Liver (tissue), 9 donors: ENCODE data around the gene NKAPD1. TPM values are rescaled to one million over a fixed set of nuclear protein-coding genes. Genes with fewer than 3 reads are reported as not detected.

Experiments
- DNase-seq: peaks from one replicate; pipeline ENCODE4 v3.0.0-alpha.2; 2017; ENCODE audit warnings: low spot score
- H3K27ac ChIP-seq, 2 donors: one replicate each; pipeline ENCODE4 v1.7.0; 2013; ENCODE audit warnings: inconsistent platforms in 2 of 2, low read length in 2 of 2, control low read depth in 1 of 2, low read depth in 1 of 2, mild to moderate bottlenecking in 1 of 2
- H3K27me3 ChIP-seq, 4 donors: one replicate each; pipeline versions ENCODE4 v1.6.1 to v1.7.0; 2013; ENCODE audit warnings: low read length in 3 of 4, inconsistent platforms in 1 of 4, mild to moderate bottlenecking in 1 of 4, moderate library complexity in 1 of 4; ENCODE audit not compliant: control insufficient read depth in 4 of 4, insufficient read depth in 4 of 4
- H3K36me3 ChIP-seq, 4 donors: one replicate each; pipeline versions ENCODE4 v1.6.1 to v1.7.0; 2013; ENCODE audit warnings: low read length in 3 of 4, mild to moderate bottlenecking in 3 of 4, low read depth in 1 of 4, moderate library complexity in 1 of 4; ENCODE audit not compliant: control insufficient read depth in 4 of 4, insufficient read depth in 3 of 4
- H3K4me1 ChIP-seq, 4 donors: one replicate each; pipeline versions ENCODE4 v1.6.1 to v1.7.0; 2013; ENCODE audit warnings: low read length in 3 of 4, mild to moderate bottlenecking in 3 of 4, moderate library complexity in 1 of 4; ENCODE audit not compliant: control insufficient read depth in 4 of 4, insufficient read depth in 4 of 4
- H3K4me3 ChIP-seq, 3 donors: one replicate each; pipeline versions ENCODE4 v1.6.1 to v1.7.0; 2013; ENCODE audit warnings: low read length in 3 of 3, control low read depth in 1 of 3, low read depth in 1 of 3, mild to moderate bottlenecking in 1 of 3
- H3K9ac ChIP-seq, 2 donors: one replicate each; pipeline ENCODE4 v1.7.0; 2013; ENCODE audit warnings: low read length in 2 of 2, mild to moderate bottlenecking in 2 of 2, moderate library complexity in 2 of 2, control low read depth in 1 of 2, low read depth in 1 of 2
- H3K9me3 ChIP-seq, 4 donors: one replicate each; pipeline versions ENCODE4 v1.6.1 to v1.7.0; 2013; ENCODE audit warnings: low read length in 3 of 4; ENCODE audit not compliant: control insufficient read depth in 4 of 4
- EGR1 ChIP-seq, 2 donors: IDR thresholded peaks; 2 replicates each; pipeline ENCODE4 v1.6.1; 2016 to 2018; ENCODE audit warnings: antibody characterized with exemption in 2 of 2, low read depth in 2 of 2
- FOXA1 ChIP-seq: IDR thresholded peaks from 2 replicates; pipeline ENCODE4 v1.6.1; 2016; ENCODE audit warnings: antibody characterized with exemption
- GABPA ChIP-seq, 2 donors: IDR thresholded peaks in 1 of 2; conservative IDR thresholded peaks in 1 of 2; 2 replicates each; pipeline ENCODE4 v1.6.1; 2016; ENCODE audit warnings: antibody characterized with exemption in 2 of 2, mild to moderate bottlenecking in 1 of 2, moderate library complexity in 1 of 2
- HNF4A ChIP-seq, 2 donors: conservative IDR thresholded peaks; 2 replicates each; pipeline ENCODE4 v1.6.1; 2016; ENCODE audit warnings: antibody characterized with exemption in 2 of 2, mild to moderate bottlenecking in 2 of 2
- HNF4G ChIP-seq: IDR thresholded peaks from 2 replicates; pipeline ENCODE4 v1.6.1; 2016; ENCODE audit warnings: antibody characterized with exemption
- JUND ChIP-seq, 2 donors: IDR thresholded peaks; 2 replicates each; pipeline ENCODE4 v1.6.1; 2016; ENCODE audit warnings: antibody characterized with exemption in 2 of 2
- NR2F2 ChIP-seq: IDR thresholded peaks from 2 replicates; pipeline ENCODE4 v1.6.1; 2016; ENCODE audit warnings: antibody characterized with exemption
- RAD21 ChIP-seq, 2 donors: IDR thresholded peaks; 2 replicates each; pipeline ENCODE4 v1.6.1; 2016; ENCODE audit warnings: antibody characterized with exemption in 2 of 2, mild to moderate bottlenecking in 2 of 2
- RXRA ChIP-seq, 2 donors: IDR thresholded peaks; 2 replicates each; pipeline ENCODE4 v1.6.1; 2017 to 2018; ENCODE audit warnings: antibody characterized with exemption in 2 of 2, mild to moderate bottlenecking in 1 of 2
- SP1 ChIP-seq: IDR thresholded peaks from 2 replicates; pipeline ENCODE4 v1.6.1; 2018; ENCODE audit warnings: antibody characterized with exemption, mild to moderate bottlenecking
- TAF1 ChIP-seq: conservative IDR thresholded peaks from 2 replicates; pipeline ENCODE4 v1.6.1; 2016; ENCODE audit warnings: antibody characterized with exemption, mild to moderate bottlenecking
- YY1 ChIP-seq: IDR thresholded peaks from 2 replicates; pipeline ENCODE4 v1.6.1; 2016; ENCODE audit warnings: antibody characterized with exemption, mild to moderate bottlenecking
- WGBS: extraction: QIAGEN DNeasy Blood & Tissue Kit; methylation state at CpG from one replicate; pipeline ENCODE4 v1.1.7; 2013; 5-methylcytosine and 5-hydroxymethylcytosine counted together
- polyA plus RNA-seq, 2 donors: library from polyadenylated mRNA; stranded (reverse) in 1 of 2; unstranded in 1 of 2; fragments of 200-250 nt in 1 of 2; fragments of >200 nt in 1 of 2; fragmentation: Nextera tagmentation in 1 of 2; extraction: Ambion mirVana in 1 of 2; gene quantifications; one replicate each; pipeline versions ENCODE4 v1.2.1 to v1.2.3, GENCODE V29; 2013 to 2015
- total RNA-seq, 2 donors: library from RNA; depleted of rRNA; stranded (reverse); fragments of >200 nt; gene quantifications; one replicate each; pipeline ENCODE4 v1.2.3, GENCODE V29; 2014
- TF ChIP-seq, protein P1 (sequence below): IDR thresholded peaks from 2 replicates; pipeline ENCODE4 v1.6.1; 2016; ENCODE audit warnings: antibody characterized with exemption, mild to moderate bottlenecking
- TF ChIP-seq, protein P2 (sequence below): IDR thresholded peaks from 2 replicates; pipeline ENCODE4 v1.6.1; 2016; ENCODE audit warnings: antibody characterized with exemption
- TF ChIP-seq, protein P3 (sequence below): fragments of 150-350 bp; IDR thresholded peaks from 2 replicates; pipeline ENCODE4 v1.5.1; 2017; ENCODE audit warnings: improper control_type of control experiment, low read depth, low read length; ENCODE audit not compliant: missing input control
- TF ChIP-seq, protein P4 (sequence below): IDR thresholded peaks from 2 replicates; pipeline ENCODE4 v1.6.1; 2016; ENCODE audit warnings: antibody characterized with exemption
- donor health status: healthy.
- donor health status: healthy.
- donor health status: healthy.
- donor health status: healthy.
- donor health status: healthy.

The NKAPD1 gene
- total and polyA plus RNA-seq, 4 donors: 5.3 to 11.2 (median 7.4) TPM

DNA sequence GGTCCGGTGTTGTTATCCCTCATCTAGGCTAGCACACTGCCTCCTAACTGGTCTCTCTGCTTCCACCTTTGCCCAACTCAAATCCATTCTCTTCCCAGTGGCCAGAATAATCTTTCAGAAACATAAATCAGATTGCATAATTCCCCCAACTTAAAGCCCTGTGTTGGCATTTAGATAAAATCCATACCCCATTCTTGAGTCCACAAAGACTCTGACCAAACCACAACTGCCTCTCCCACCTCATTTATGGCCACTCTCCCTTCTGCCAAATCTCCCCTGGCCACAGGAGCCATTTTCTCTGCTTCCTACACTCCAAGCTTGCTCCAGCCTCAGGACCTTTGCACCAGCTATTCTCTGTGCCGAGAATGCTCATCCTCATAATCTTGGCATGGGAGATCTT, 53.0 kb downstream of the NKAPD1 start:
- Histone ChIP-seq H3K4me3 (no peak overlapping the region), H3K27ac (no peak overlapping the region), H3K9ac (no peak overlapping the region), H3K9me3 (no peaks in the 10 kb centered on the region), H3K27me3 (no peaks in the 10 kb centered on the region), H3K36me3 (no peaks in the 10 kb centered on the region), H3K4me1 (peaks cover 0 to 2% (median 0%) of the 10 kb centered on the region in 4 donors)
- TF ChIP-seq TAF1 (no peak), JUND (IDR thresholded peaks at IDR 0.05) (no peak), NR2F2 (no peak), EGR1 (IDR thresholded peaks at IDR 0.05; ENCODE audit: low read depth in 2 of 2) (no peak), FOXA1 (no peak), HNF4G (no peak), RXRA (IDR thresholded peaks at IDR 0.05) (no peak)
- TF ChIP-seq, protein P1, sequence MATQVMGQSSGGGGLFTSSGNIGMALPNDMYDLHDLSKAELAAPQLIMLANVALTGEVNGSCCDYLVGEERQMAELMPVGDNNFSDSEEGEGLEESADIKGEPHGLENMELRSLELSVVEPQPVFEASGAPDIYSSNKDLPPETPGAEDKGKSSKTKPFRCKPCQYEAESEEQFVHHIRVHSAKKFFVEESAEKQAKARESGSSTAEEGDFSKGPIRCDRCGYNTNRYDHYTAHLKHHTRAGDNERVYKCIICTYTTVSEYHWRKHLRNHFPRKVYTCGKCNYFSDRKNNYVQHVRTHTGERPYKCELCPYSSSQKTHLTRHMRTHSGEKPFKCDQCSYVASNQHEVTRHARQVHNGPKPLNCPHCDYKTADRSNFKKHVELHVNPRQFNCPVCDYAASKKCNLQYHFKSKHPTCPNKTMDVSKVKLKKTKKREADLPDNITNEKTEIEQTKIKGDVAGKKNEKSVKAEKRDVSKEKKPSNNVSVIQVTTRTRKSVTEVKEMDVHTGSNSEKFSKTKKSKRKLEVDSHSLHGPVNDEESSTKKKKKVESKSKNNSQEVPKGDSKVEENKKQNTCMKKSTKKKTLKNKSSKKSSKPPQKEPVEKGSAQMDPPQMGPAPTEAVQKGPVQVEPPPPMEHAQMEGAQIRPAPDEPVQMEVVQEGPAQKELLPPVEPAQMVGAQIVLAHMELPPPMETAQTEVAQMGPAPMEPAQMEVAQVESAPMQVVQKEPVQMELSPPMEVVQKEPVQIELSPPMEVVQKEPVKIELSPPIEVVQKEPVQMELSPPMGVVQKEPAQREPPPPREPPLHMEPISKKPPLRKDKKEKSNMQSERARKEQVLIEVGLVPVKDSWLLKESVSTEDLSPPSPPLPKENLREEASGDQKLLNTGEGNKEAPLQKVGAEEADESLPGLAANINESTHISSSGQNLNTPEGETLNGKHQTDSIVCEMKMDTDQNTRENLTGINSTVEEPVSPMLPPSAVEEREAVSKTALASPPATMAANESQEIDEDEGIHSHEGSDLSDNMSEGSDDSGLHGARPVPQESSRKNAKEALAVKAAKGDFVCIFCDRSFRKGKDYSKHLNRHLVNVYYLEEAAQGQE: no peak
- TF ChIP-seq, protein P2, sequence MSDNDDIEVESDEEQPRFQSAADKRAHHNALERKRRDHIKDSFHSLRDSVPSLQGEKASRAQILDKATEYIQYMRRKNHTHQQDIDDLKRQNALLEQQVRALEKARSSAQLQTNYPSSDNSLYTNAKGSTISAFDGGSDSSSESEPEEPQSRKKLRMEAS: no peak
- WGBS: 97% methylated on average over 2 of the region's 2 CpGs
- no peak for DNase-seq

DNA sequence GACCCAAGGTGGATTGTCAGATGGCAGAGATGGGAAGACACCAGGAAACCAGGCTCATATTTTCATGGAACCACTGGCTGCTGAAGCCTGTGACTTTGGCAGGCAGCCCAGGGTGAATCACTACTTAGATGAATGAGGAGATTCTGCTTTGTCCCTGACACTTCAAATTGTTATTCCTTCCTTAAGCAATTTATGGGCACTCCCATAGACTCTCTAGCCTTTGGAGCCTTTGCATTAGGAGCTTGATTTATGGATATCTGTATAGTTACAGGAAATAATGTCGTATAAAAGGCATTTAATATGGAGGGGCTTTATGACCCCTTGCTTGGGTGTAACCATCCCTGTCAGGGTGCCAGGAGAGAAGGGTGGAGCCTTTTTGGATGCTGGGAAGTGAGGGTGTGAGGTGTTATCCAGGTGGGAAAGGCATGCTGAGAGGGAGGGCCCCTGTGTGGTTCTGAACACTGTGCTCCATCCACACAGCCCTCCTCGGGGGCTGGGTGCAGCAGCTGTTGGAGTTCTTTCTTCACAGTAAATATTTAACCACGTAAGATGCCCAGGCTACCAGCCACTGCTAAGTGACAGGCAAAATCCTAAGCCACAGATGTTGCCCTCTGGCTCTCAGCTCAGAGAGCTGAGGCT, 54.5 kb downstream of the NKAPD1 start:
- TF ChIP-seq RAD21 (IDR thresholded peaks at IDR 0.05): no peak
- TF ChIP-seq, protein P1: no peak
- WGBS: 53% methylated on average over 3 of the region's 3 CpGs
- H3K27me3 ChIP-seq: no peaks in the 10 kb centered on the region

DNA sequence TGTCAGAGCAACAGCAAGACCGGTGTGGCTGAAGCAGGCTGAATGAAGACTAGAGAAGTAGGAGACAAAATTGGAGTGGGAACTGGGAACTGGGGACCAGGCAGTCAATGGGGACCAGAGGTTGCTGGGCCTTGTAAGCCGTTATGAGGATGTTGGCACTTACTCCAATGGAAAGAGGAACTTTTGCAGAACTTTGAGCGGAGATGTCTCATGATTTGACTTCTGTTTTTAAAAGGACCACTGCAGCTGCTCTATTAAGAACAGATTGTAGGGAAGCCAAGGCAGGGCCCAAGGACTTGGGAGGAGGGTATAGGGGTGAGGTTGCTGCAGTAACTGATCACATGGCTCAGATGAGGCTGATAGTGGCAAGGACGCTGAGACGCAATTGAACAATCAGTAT, 55.6 kb downstream of the NKAPD1 start:
- no peak for DNase-seq
- Histone ChIP-seq H3K27ac (no peak overlapping the region), H3K9ac (no peak overlapping the region), H3K27me3 (no peaks in the 10 kb centered on the region), H3K4me3 (no peak overlapping the region), H3K9me3 (no peaks in the 10 kb centered on the region), H3K36me3 (no peaks in the 10 kb centered on the region), H3K4me1 (peaks cover 0 to 2% (median 0%) of the 10 kb centered on the region in 4 donors)
- WGBS: 85% methylated on average over 5 of the region's 5 CpGs
- TF ChIP-seq HNF4A (conservative IDR thresholded peaks at IDR 0.05) (no peak), SP1 (no peak), NR2F2 (no peak), RXRA (IDR thresholded peaks at IDR 0.05) (no peak), JUND (IDR thresholded peaks at IDR 0.05) (no peak), HNF4G (no peak), TAF1 (no peak), YY1 (no peak), GABPA (IDR thresholded peaks at IDR 0.05 in 1 of 2, conservative IDR thresholded peaks at IDR 0.05 in 1 of 2) (no peak), FOXA1 (no peak), RAD21 (IDR thresholded peaks at IDR 0.05) (no peak)
- TF ChIP-seq, protein P3, sequence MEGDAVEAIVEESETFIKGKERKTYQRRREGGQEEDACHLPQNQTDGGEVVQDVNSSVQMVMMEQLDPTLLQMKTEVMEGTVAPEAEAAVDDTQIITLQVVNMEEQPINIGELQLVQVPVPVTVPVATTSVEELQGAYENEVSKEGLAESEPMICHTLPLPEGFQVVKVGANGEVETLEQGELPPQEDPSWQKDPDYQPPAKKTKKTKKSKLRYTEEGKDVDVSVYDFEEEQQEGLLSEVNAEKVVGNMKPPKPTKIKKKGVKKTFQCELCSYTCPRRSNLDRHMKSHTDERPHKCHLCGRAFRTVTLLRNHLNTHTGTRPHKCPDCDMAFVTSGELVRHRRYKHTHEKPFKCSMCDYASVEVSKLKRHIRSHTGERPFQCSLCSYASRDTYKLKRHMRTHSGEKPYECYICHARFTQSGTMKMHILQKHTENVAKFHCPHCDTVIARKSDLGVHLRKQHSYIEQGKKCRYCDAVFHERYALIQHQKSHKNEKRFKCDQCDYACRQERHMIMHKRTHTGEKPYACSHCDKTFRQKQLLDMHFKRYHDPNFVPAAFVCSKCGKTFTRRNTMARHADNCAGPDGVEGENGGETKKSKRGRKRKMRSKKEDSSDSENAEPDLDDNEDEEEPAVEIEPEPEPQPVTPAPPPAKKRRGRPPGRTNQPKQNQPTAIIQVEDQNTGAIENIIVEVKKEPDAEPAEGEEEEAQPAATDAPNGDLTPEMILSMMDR: no peak
- TF ChIP-seq, protein P4, sequence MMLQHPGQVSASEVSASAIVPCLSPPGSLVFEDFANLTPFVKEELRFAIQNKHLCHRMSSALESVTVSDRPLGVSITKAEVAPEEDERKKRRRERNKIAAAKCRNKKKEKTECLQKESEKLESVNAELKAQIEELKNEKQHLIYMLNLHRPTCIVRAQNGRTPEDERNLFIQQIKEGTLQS: no peak
- TF ChIP-seq, protein P2: no peak

More for the DNA sequence above, 54.5 kb downstream of the NKAPD1 start:
- Histone ChIP-seq H3K9me3 (no peaks in the 10 kb centered on the region), H3K4me1 (peaks cover 0 to 2% (median 0%) of the 10 kb centered on the region in 4 donors), H3K27ac (no peak overlapping the region), H3K9ac (no peak overlapping the region), H3K4me3 (no peak overlapping the region), H3K36me3 (no peaks in the 10 kb centered on the region)
- DNase-seq: no peak
